Smooth muscle cell of the brain vasculature (primary cell): ENCODE results near the gene PMM1.
"Not testable (repeated sequence)": the region's sequence is repeated elsewhere in the genome, so short reads cannot be mapped to it uniquely, and the experiment has no call there.

ENCODE experiments used
- DNase-seq: peaks from one replicate; pipeline ENCODE4 v3.0.0-alpha.2; 2012; ENCODE audit warnings: low read depth, low spot score

Gene PMM1

GRCh38 chr22:41563051-41563711 lies 26.5 kb downstream of the PMM1 start:
- DNase-seq, result peak; percentile 84

- no peak for DNase-seq
Measured at GRCh38 chr22:41562461-41562860, 27.2 kb downstream of the PMM1 start.

GRCh38 chr22:41561788-41562187 lies 27.9 kb downstream of the PMM1 start:
- no peak for DNase-seq

- no peak for DNase-seq
Measured at GRCh38 chr22:41561335-41561734, 28.3 kb downstream of the PMM1 start.

- no peak for DNase-seq
Measured at GRCh38 chr22:41560095-41560471, 29.6 kb downstream of the PMM1 start.

GRCh38 chr22:41558241-41558630 lies 31.4 kb downstream of the PMM1 start:
- not testable (repeated sequence) for DNase-seq

GRCh38 chr22:41557401-41558240 lies 32.0 kb downstream of the PMM1 start:
- no peak for DNase-seq

GRCh38 chr22:41556561-41556960 lies 33.1 kb downstream of the PMM1 start:
- DNase-seq, result no peak

GRCh38 chr22:41555325-41555982 lies 34.2 kb downstream of the PMM1 start:
- no peak for DNase-seq

- DNase-seq, result no peak
Measured at GRCh38 chr22:41551877-41552582, 37.6 kb downstream of the PMM1 start.

GRCh38 chr22:41550952-41551491 lies 38.6 kb downstream of the PMM1 start:
- DNase-seq, result no peak

GRCh38 chr22:41548830-41549211 lies 40.8 kb downstream of the PMM1 start:
- DNase-seq, result no peak

GRCh38 chr22:41544671-41545476 lies 44.8 kb downstream of the PMM1 start:
- DNase-seq, result no peak

- DNase-seq, result peak; percentile 96
Measured at GRCh38 chr22:41543854-41544670, 45.6 kb downstream of the PMM1 start, which contains the start of gene POLR3H. Gene POLR3H, minus strand, starts transcription at chr22:41544470. Its CDS starts 369 bp downstream, at chr22:41544101.

GRCh38 chr22:41542224-41542623 lies 47.4 kb downstream of the PMM1 start:
- DNase-seq, result no peak

- no peak for DNase-seq
Measured at GRCh38 chr22:41541484-41541883, 48.2 kb downstream of the PMM1 start.

- no peak for DNase-seq
Measured at GRCh38 chr22:41540365-41540764, 49.3 kb downstream of the PMM1 start.

- no peak for DNase-seq
Measured at GRCh38 chr22:41540006-41540315, 49.7 kb downstream of the PMM1 start.

- no peak for DNase-seq
Measured at GRCh38 chr22:41539146-41540005, 50.3 kb downstream of the PMM1 start.
